Kidney (tissue), 14 donors: Measurements from ENCODE around the gene NUDT22. TPM values are rescaled to one million over a fixed set of nuclear protein-coding genes. Genes with fewer than 3 reads are reported as not detected.
"Not testable (repeated sequence)": the region's sequence is repeated elsewhere in the genome, so short reads cannot be mapped to it uniquely, and the experiment has no call there.

ENCODE experiments used
- DNase-seq, 5 donors: peaks; one replicate each; pipeline ENCODE4 v3.0.0-alpha.2; 2013 to 2020
- FAIRE-seq: peaks from 2 replicates; lab custom pipeline; 2012; peaks lifted over from hg19 to GRCh38; lab: Jason Lieb, UNC
- H3K27ac ChIP-seq, 2 donors: one replicate each; pipeline ENCODE4 v1.7.0; 2013; ENCODE audit warnings: low read depth in 2 of 2, low read length in 2 of 2, inconsistent platforms in 1 of 2
- H3K27me3 ChIP-seq: one replicate; pipeline ENCODE4 v1.7.1; 2013; ENCODE audit warnings: low read length, inconsistent platforms; ENCODE audit not compliant: control insufficient read depth, insufficient read depth
- H3K36me3 ChIP-seq, 3 donors: one replicate each; pipeline versions ENCODE4 v1.7.0 to v1.7.1; 2013; ENCODE audit warnings: low read length in 3 of 3, control low read depth in 1 of 3, inconsistent platforms in 1 of 3; ENCODE audit not compliant: insufficient read depth in 3 of 3, control insufficient read depth in 2 of 3
- H3K4me1 ChIP-seq, 3 donors: one replicate each; pipeline versions ENCODE4 v1.7.0 to v1.7.1; 2013; ENCODE audit warnings: low read length in 3 of 3, inconsistent platforms in 1 of 3, low read depth in 1 of 3; ENCODE audit not compliant: control insufficient read depth in 2 of 3, insufficient read depth in 2 of 3
- H3K4me3 ChIP-seq, 3 donors: one replicate each; pipeline versions ENCODE4 v1.7.0 to v1.8.1; 2013; ENCODE audit warnings: low read length in 3 of 3, control low read depth in 1 of 3, inconsistent platforms in 1 of 3
- H3K9ac ChIP-seq, 3 donors: one replicate each; pipeline versions ENCODE4 v1.7.0 to v1.7.1; 2013; ENCODE audit warnings: low read length in 3 of 3, control low read depth in 1 of 3, inconsistent platforms in 1 of 3
- H3K9me3 ChIP-seq, 3 donors: one replicate each; pipeline versions ENCODE4 v1.7.0 to v1.7.1; 2013; ENCODE audit warnings: low read length in 3 of 3, control low read depth in 1 of 3, inconsistent platforms in 1 of 3; ENCODE audit not compliant: control insufficient read depth in 2 of 3, insufficient read depth in 1 of 3
- intact Hi-C: fragments of 100-400 bp; cut with DNase I; formaldehyde crosslinking; loops from one replicate; pipeline ENCODE4 v1.11.1; 2022
- polyA plus RNA-seq: library from polyadenylated mRNA; stranded (reverse); fragments of 350-450 nt; fragmentation: Illumina TruSeq; extraction: RNeasy Lipid Tissue Mini Kit (QIAGEN cat#74804); gene quantifications from one replicate; pipeline ENCODE4 v1.2.3, GENCODE V29; 2014; ENCODE audit warnings: low read depth, low replicate concordance; ENCODE audit not compliant: insufficient read depth
- total RNA-seq: library from RNA; stranded (reverse); fragmentation: NEBNext Ultra II Directional; extraction: Animal tissue kit (Norgen Biotek cat#: 25700); gene quantifications from one replicate; pipeline ENCODE4 v1.2.1, GENCODE V29; 2021
- TF ChIP-seq, protein P1 (sequence below): IDR thresholded peaks from 3 replicates; pipeline ENCODE4 v1.5.1; 2012; ENCODE audit warnings: mild to moderate bottlenecking, moderate library complexity, borderline replicate concordance; ENCODE audit not compliant: insufficient read depth; ENCODE audit errors: extremely low read depth
- donor health status: control.
- donor health status: control.
- donor health status: control.
- donor health status: control.
- donor health status: control.
- donor health status: DM: yes; HTN: yes; CAD: no.
- donor health status: Normal renal cell carcinoma (clear cell type).

NUDT22 gene
- total and polyA plus RNA-seq, 2 donors from 2014 or later = 64.5 to 150 TPM

DNA sequence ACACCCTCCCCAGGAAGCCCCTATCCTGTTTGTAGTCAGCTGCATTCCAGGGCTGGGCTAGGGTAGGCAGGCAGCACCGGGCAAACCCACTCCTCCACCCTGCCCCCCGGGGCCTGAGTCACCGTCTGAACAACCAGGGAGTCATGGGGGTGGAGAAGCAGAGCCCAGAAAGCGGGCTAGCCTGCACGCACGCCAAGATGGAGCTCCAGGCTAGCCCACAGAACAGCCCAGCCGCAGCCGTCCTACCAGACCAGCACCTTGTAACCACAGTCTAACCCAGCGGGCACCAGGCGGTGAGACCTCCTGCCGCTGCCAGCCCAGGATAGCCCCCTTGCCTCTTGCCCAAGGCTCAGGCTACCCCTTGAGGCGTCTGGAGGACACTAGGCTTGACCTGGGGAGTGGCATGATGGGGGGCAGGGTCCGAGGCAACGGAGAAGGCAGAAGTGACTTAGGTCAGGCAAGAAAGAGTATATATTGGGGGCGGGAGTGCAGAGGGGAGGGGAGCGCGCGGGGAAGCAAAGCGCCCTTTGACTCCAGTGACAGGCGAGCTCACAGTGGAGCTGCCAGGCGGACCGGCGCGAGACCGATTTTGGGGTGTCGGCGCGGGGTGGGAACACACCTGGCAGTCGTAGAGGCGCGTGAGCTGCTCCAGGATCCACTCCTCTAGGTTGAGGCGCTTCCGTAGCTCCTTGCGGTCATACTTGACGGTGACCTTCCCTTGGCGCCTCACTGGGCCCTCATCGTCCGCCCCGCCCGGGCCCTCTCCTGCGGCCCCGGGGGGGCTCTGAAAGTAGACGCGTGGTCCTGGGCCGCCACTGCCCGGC lies 19.9 kb downstream of the NUDT22 start:
- H3K27me3 ChIP-seq = no peaks in the 10 kb centered on the region
- FAIRE-seq (no peak), DNase-seq (peak; percentile 64 to 94 (median 81))
- TF ChIP-seq, protein P1, sequence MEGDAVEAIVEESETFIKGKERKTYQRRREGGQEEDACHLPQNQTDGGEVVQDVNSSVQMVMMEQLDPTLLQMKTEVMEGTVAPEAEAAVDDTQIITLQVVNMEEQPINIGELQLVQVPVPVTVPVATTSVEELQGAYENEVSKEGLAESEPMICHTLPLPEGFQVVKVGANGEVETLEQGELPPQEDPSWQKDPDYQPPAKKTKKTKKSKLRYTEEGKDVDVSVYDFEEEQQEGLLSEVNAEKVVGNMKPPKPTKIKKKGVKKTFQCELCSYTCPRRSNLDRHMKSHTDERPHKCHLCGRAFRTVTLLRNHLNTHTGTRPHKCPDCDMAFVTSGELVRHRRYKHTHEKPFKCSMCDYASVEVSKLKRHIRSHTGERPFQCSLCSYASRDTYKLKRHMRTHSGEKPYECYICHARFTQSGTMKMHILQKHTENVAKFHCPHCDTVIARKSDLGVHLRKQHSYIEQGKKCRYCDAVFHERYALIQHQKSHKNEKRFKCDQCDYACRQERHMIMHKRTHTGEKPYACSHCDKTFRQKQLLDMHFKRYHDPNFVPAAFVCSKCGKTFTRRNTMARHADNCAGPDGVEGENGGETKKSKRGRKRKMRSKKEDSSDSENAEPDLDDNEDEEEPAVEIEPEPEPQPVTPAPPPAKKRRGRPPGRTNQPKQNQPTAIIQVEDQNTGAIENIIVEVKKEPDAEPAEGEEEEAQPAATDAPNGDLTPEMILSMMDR = no peak
- intact Hi-C loops = no loop called here
- peak overlapping the region; percentile 66 to 86 for H3K27ac ChIP-seq
- no peaks in the 10 kb centered on the region for H3K9me3 ChIP-seq
- peak overlapping the region; percentile 62 to 77 (median 64) for H3K4me3 ChIP-seq
- H3K4me1 ChIP-seq = peaks cover 0 to 32% (median 3%) of the 10 kb centered on the region in 3 donors
- H3K36me3 ChIP-seq = peaks cover 0 to 9% (median 4%) of the 10 kb centered on the region in 3 donors
- peak overlapping the region; percentile 20 to 80 (median 65) for H3K9ac ChIP-seq

DNA sequence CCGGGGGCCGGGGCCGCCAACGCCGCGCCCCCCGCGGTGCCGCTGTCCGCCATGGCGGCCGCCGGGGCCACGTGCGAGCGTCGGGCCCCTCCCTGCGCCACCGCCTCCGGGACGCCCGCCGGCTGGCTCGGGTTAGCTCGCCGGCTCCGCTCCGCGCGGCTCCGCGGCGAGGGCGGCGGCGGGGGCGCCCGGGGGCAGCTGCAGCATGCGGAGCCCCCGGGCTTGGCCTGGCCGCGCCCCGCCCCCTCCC lies 20.5 kb downstream of the NUDT22 start:
- H3K27me3 ChIP-seq, FAIRE-seq, H3K36me3 ChIP-seq, DNase-seq, intact Hi-C loops, H3K9me3 ChIP-seq, H3K9ac ChIP-seq, H3K27ac ChIP-seq, H3K4me3 ChIP-seq: not testable (repeated sequence)
- peaks cover 0 to 34% (median 3%) of the 10 kb centered on the region in 3 donors for H3K4me1 ChIP-seq

GRCh38 chr11:64246871-64247728 lies 21.0 kb downstream of the NUDT22 start, which contains the start of gene PPP1R14B:
Gene PPP1R14B, minus strand, starts transcription at chr11:64246943. Its CDS starts 270 bp downstream, at chr11:64246673.
- Histone ChIP-seq H3K4me1 (peaks cover 0 to 39% (median 6%) of the 10 kb centered on the region in 3 donors), H3K36me3 (peaks cover 0 to 9% (median 4%) of the 10 kb centered on the region in 3 donors)
- FAIRE-seq = no peak

More at GRCh38 chr11:64246871-64247728, 21.0 kb downstream of the NUDT22 start, which contains the start of gene PPP1R14B:
- H3K27ac ChIP-seq = peak within 1 kb of the TSS; percentile 89 to 91
- DNase-seq = peak; percentile 88 to 96 (median 94)
- H3K9me3 ChIP-seq = no peaks in the 10 kb centered on the region
- peak within 1 kb of the TSS; percentile 20 to 88 (median 65) for H3K9ac ChIP-seq
- peak within 1 kb of the TSS; percentile 75 to 97 (median 81) for H3K4me3 ChIP-seq
- intact Hi-C loops = no loop called here
- TF ChIP-seq, protein P1 = peak; percentile 12
- H3K27me3 ChIP-seq = no peaks in the 10 kb centered on the region
